ENCODE data around the gene TBC1D20.

The TBC1D20 gene

GRCh38 chr20:437787-438486 is 24.4 kb downstream of the TBC1D20 start:
- DNase-seq: no peak

GRCh38 chr20:436476-436875 is 25.9 kb downstream of the TBC1D20 start:
- no peak for DNase-seq

- DNase-seq: no peak
Measured at GRCh38 chr20:435558-435957, 26.8 kb downstream of the TBC1D20 start.

GRCh38 chr20:434661-435419 is 27.5 kb downstream of the TBC1D20 start:
- no peak for DNase-seq

GRCh38 chr20:434221-434620 is 28.1 kb downstream of the TBC1D20 start:
- DNase-seq: no peak

GRCh38 chr20:433300-433975 is 28.9 kb downstream of the TBC1D20 start:
- DNase-seq: no peak

GRCh38 chr20:432677-433299 is 29.5 kb downstream of the TBC1D20 start:
- no peak for DNase-seq

- DNase-seq: no peak
Measured at GRCh38 chr20:432208-432607, 30.1 kb downstream of the TBC1D20 start.

- no peak for DNase-seq
Measured at GRCh38 chr20:431012-431904, 31.1 kb downstream of the TBC1D20 start.

GRCh38 chr20:430091-430999 is 32.0 kb downstream of the TBC1D20 start:
- DNase-seq: no peak

GRCh38 chr20:428658-429200 is 33.6 kb downstream of the TBC1D20 start:
- no peak for DNase-seq

- no peak for DNase-seq
Measured at GRCh38 chr20:427849-428657, 34.3 kb downstream of the TBC1D20 start.

GRCh38 chr20:427401-427800 is 34.9 kb downstream of the TBC1D20 start:
- DNase-seq: no peak

GRCh38 chr20:426566-426965 is 35.8 kb downstream of the TBC1D20 start:
- DNase-seq: no peak

- DNase-seq: no peak
Measured at GRCh38 chr20:421685-422250, 40.6 kb downstream of the TBC1D20 start.

GRCh38 chr20:420721-421574 is 41.4 kb downstream of the TBC1D20 start:
- DNase-seq: no peak

- no peak for DNase-seq
Measured at GRCh38 chr20:420166-420620, 42.1 kb downstream of the TBC1D20 start.

- no peak for DNase-seq
Measured at GRCh38 chr20:419556-420165, 42.7 kb downstream of the TBC1D20 start.
